Central memory CD4-positive, alpha-beta T cell (primary cell): ENCODE data around the gene MAX.

ENCODE experiments used
- DNase-seq: peaks from one replicate; pipeline ENCODE4 v3.0.0; 2022
- total RNA-seq, 3 experiments: gene quantifications; one replicate each; lab custom pipeline; 2026; lab: John Stamatoyannopoulos, UW

MAX gene, protein sequence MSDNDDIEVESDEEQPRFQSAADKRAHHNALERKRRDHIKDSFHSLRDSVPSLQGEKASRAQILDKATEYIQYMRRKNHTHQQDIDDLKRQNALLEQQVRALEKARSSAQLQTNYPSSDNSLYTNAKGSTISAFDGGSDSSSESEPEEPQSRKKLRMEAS
- 93.3 to 134 (median 104) reads per million in 3 experiments for total RNA-seq

DNA sequence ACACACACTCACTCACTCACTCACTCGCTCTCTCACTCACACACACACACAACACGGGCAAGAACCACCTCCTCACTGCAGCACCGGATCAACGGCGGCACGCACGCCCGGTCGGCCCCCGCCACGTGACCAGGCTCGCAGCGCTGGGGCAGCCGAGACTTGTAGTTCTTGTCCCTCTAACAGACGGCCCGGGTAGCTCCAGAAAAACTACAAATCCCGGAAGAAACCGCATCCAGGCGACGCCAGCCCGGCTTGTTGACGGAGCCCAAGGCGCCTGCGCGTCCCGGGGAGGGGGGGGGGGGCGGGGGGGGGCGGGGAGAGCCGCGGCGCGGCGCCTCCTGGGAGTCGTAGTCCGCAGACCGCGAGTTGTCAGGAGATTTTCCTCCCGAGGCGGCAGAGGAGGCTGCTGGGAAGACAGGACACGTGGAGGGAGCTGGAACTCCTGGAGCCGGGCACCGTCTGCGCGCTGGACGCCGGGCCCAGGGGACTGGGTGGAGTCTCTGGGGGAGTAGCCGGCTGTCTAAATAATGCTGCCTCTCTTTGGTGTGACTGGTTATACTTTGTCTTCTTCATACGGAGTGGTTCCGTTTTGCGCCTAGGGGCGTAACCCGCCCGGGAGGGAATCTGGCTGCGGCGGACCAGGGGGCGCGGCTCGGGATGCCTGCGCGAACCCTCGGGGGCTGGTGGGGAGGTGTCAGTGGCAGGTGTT is at the start of gene MAX:
Gene MAX, minus strand, starts transcription at position 77 of the 709 bp plus-strand sequence. CDS start 178 bp downstream, outside the sequence.
- DNase-seq: peak; percentile 100

DNA sequence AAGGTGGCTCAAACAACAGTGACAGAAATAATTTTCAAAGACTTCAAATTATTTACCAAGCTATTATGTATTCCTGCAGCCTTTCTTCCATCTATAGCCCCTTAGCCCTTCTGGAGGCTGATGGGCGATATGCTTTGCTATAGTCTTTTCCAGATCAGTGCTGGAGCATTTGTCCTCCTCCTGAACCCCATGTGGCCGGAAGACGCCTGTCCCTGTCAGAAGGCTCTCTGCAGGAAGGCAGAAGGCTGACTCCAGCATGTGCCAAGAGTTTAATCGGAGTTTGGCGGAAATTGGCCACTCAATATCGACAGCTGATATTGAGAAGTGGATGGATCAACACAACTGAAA is 49.3 kb upstream of the MAX start:
- no peak for DNase-seq

- DNase-seq: no peak
Measured at GRCh38 chr14:65150898-65151608, 48.7 kb upstream of the MAX start.

GRCh38 chr14:65149116-65149515 is 46.8 kb upstream of the MAX start:
- DNase-seq: no peak

DNA sequence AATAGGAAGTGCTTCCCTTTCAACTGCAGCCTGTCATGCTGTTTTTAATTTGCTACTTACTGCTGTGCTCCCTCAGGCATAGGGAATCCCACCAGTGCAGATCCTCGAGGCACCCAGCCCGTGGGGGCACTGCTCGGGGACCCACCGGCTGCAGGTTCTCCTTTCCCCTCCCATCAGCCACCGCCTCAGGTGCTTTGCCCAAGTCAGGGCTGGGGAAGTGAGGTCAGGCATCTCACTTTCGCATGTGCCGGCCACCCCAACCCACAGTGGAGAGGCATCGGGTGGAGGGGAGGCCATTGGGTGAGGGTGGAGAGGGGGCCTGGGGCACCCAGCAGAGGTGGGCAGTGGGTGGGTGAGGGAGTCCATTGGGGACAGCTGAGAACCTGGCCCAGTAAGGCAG is 41.9 kb upstream of the MAX start:
- no peak for DNase-seq

- DNase-seq: no peak
Measured at GRCh38 chr14:65142914-65143625, 40.8 kb upstream of the MAX start.

- DNase-seq: no peak
Measured at GRCh38 chr14:65142429-65142828, 40.1 kb upstream of the MAX start.

DNA sequence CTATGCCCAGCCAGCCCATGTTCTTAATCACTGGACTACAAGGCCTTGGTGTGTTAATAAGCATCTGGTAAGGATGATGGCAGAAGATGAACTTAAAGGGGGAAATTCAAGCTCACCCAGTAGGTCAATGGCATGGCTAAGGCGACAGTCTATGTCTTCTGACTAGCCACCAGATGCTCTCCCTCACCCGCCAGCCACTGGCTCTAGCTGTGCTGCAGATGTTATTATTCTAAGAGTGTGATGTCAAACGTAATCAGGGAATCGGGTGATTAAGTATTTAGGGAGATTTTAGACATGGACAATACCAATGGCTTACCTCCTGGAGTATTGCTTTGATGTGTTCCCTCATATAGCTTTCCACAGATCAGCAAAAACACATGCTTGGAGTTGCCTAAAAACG is 39.2 kb upstream of the MAX start:
- DNase-seq: no peak

DNA sequence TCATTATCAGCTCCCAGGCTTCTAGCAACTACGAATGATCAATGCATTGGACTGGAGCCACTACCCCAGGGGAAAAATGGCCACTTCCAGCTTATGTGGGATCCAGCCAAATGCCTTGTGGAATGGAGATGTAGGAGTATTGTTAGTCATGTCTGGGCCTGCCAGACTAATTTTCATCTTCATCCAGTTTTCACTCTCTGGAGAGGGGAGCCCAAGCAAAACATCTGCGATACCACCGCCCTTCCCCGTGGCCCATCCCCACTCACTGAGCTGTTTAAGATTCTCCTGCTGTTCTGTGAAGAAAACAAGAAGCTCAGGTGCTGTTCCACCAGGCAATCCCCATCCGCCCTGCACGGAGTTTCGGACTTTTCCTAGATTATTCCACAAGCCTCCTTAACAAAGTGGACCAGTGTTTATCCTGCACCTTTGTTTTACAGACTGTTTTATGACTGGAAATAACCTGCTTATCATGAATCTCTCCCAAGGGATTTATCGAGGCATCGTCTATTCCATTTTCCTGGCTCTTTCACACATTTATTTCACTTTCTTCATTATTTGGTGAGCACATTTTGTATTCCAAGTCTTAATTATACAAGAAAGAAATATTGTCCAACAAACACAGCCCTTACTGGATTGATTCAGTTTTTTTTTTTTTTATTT is 35.5 kb upstream of the MAX start:
- no peak for DNase-seq

- no peak for DNase-seq
Measured at GRCh38 chr14:65134651-65135579, 32.6 kb upstream of the MAX start.

GRCh38 chr14:65132855-65133254 is 30.5 kb upstream of the MAX start:
- no peak for DNase-seq

GRCh38 chr14:65131301-65131701 is 29.0 kb upstream of the MAX start:
- DNase-seq: no peak

GRCh38 chr14:65128096-65128495 is 25.8 kb upstream of the MAX start:
- no peak for DNase-seq

GRCh38 chr14:65117769-65118745 is 15.7 kb upstream of the MAX start:
- no peak for DNase-seq

GRCh38 chr14:65115615-65116014 is 13.3 kb upstream of the MAX start:
- DNase-seq: no peak

- no peak for DNase-seq
Measured at GRCh38 chr14:65110525-65110924, 8.2 kb upstream of the MAX start.

GRCh38 chr14:65109357-65109756 is 7.0 kb upstream of the MAX start:
- no peak for DNase-seq

- DNase-seq: no peak
Measured at GRCh38 chr14:65107200-65107599, 4.9 kb upstream of the MAX start.

GRCh38 chr14:65106736-65107135 is 4.4 kb upstream of the MAX start:
- DNase-seq: no peak

DNA sequence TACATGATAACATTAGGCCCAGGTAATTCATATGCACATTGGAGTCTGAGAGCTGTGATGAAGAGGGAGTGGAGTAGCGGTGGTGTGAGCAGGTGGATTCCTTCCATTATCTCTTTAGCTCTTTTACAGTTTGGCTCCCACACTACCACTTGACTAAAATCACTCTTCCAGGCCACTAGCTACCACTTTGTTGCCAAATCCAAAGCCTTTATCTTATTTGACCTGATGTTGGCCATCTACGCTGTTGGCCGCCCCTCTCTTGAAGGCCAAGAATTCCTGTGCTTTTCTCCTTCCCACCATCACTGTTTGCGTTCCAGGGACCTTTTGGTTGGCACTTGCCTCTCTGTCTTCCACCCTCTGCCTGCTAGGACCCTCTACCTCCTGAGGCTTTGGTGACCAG is 4.0 kb upstream of the MAX start:
- DNase-seq: no peak

GRCh38 chr14:65104791-65105190 is 2.5 kb upstream of the MAX start:
- no peak for DNase-seq
